ENCODE measurements around the gene FSCN2.

The FSCN2 gene

GRCh38 chr17:81513753-81514488 lies 14.3 kb upstream of the FSCN2 start:
- DNase-seq = peak; percentile 47

GRCh38 chr17:81514489-81514738 lies 13.8 kb upstream of the FSCN2 start:
- no peak for DNase-seq

GRCh38 chr17:81514739-81515529 lies 13.2 kb upstream of the FSCN2 start:
- peak; percentile 66 for DNase-seq

GRCh38 chr17:81515530-81516041 lies 12.6 kb upstream of the FSCN2 start:
- DNase-seq = no peak

- DNase-seq = no peak
These were observed 11.7 kb upstream of the FSCN2 start for GRCh38 chr17:81516439-81516838.

GRCh38 chr17:81517009-81517338 lies 11.2 kb upstream of the FSCN2 start:
- DNase-seq = no peak

- no peak for DNase-seq
These were observed 10.7 kb upstream of the FSCN2 start for GRCh38 chr17:81517339-81518112.

- DNase-seq = no peak
These were observed 9.9 kb upstream of the FSCN2 start for GRCh38 chr17:81518113-81518784.

GRCh38 chr17:81518785-81519283 lies 9.3 kb upstream of the FSCN2 start:
- DNase-seq = no peak

- peak; percentile 62 for DNase-seq
These were observed 8.7 kb upstream of the FSCN2 start for GRCh38 chr17:81519284-81520020.

- DNase-seq = no peak
These were observed 7.9 kb upstream of the FSCN2 start for GRCh38 chr17:81520021-81520901.

GRCh38 chr17:81522491-81523401 lies 5.4 kb upstream of the FSCN2 start:
- DNase-seq = no peak

GRCh38 chr17:81523402-81524038 lies 4.7 kb upstream of the FSCN2 start:
- no peak for DNase-seq

- DNase-seq = no peak
These were observed 3.9 kb upstream of the FSCN2 start for GRCh38 chr17:81524039-81524864.

GRCh38 chr17:81524865-81525159 lies 3.4 kb upstream of the FSCN2 start:
- DNase-seq = no peak

- no peak for DNase-seq
These were observed 1.3 kb upstream of the FSCN2 start for GRCh38 chr17:81526662-81527571.

- DNase-seq = no peak
These were observed 140 bp downstream of the FSCN2 start for GRCh38 chr17:81528384-81528650.

Measured in stimulated activated CD4-positive, alpha-beta T cell treated with anti-CD3 and anti-CD28 coated beads, Interleukin-1b, Interleukin-23, amount 100 ng/mL, for 48 hours (primary cell).